Measurements from ENCODE around the gene GALNT17.
"Not testable (repeated sequence)": the region's sequence is repeated elsewhere in the genome, so short reads cannot be mapped to it uniquely, and the experiment has no call there.

GALNT17 gene

DNA sequence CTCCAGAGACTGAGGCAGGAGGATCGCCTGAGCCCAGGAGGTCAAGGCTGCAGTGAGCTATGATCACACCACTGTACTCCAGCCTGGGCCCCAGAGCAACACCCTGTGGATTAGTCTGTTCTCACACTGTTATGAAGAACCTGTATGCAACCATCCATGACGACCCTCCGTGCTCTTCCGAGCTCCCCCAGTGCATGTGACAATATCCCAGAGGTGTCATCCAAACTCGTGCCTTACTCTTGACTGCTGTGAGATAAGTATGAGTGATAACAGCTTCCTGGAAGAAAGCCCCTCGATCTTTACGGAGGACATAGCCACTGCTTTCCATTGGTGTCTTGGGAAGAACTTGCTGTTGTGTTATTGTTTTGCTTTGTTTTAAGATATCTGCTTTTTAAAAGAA is 591.9 kb downstream of the GALNT17 start:
- Histone ChIP-seq H3K4me3 (no peak overlapping the region), H3K9ac (no peak overlapping the region), H3K27me3 (no peaks in the 10 kb centered on the region), H3K4me1 (no peaks in the 10 kb centered on the region), H4K20me1 (no peaks in the 10 kb centered on the region), H3K4me2 (no peak overlapping the region), H3K9me3 (replicated peaks in 1 of 11) (peaks cover 10 to 19% (median 15%) of the 10 kb centered on the region in 11 experiments; a peak in 19 of 22 replicates), H3K27ac (no peak overlapping the region), H3K36me3 (no peaks in the 10 kb centered on the region)
- TF ChIP-seq Cebpa-rat (IDR thresholded peaks at IDR 0.05) = no peak

- Histone ChIP-seq H3K4me2 (no peak overlapping the region), H3K36me3 (no peaks in the 10 kb centered on the region), H3K27me3 (no peaks in the 10 kb centered on the region), H3K9ac (no peak overlapping the region), H3K4me3 (no peak overlapping the region), H3K9me3 (replicated peaks in 1 of 11) (peaks cover 0 to 5% (median 0%) of the 10 kb centered on the region in 11 experiments; a peak in 2 of 22 replicates), H3K4me1 (no peaks in the 10 kb centered on the region), H3K27ac (no peak overlapping the region), H4K20me1 (no peaks in the 10 kb centered on the region; a peak in 1 of 22 replicates)
- TF ChIP-seq Cebpa-rat (IDR thresholded peaks at IDR 0.05) = no peak
Measured at GRCh38 chr7:71727347-71727746, 595.4 kb downstream of the GALNT17 start.

GRCh38 chr7:71731740-71732139 is 599.8 kb downstream of the GALNT17 start:
- no peak overlapping the region for H3K4me2 ChIP-seq
- no peaks in the 10 kb centered on the region for H3K27me3 ChIP-seq
- no peaks in the 10 kb centered on the region for H3K36me3 ChIP-seq
- no peak overlapping the region for H3K27ac ChIP-seq
- no peaks in the 10 kb centered on the region; a peak in 1 of 20 replicates for H3K4me1 ChIP-seq
- H3K9me3 ChIP-seq (replicated peaks in 1 of 11) = peaks cover 0 to 5% (median 0%) of the 10 kb centered on the region in 11 experiments; a peak in 2 of 22 replicates
- TF ChIP-seq Cebpa-rat (IDR thresholded peaks at IDR 0.05) = no peak
- no peak overlapping the region for H3K9ac ChIP-seq
- H4K20me1 ChIP-seq = no peaks in the 10 kb centered on the region; a peak in 1 of 22 replicates
- H3K4me3 ChIP-seq = no peak overlapping the region

DNA sequence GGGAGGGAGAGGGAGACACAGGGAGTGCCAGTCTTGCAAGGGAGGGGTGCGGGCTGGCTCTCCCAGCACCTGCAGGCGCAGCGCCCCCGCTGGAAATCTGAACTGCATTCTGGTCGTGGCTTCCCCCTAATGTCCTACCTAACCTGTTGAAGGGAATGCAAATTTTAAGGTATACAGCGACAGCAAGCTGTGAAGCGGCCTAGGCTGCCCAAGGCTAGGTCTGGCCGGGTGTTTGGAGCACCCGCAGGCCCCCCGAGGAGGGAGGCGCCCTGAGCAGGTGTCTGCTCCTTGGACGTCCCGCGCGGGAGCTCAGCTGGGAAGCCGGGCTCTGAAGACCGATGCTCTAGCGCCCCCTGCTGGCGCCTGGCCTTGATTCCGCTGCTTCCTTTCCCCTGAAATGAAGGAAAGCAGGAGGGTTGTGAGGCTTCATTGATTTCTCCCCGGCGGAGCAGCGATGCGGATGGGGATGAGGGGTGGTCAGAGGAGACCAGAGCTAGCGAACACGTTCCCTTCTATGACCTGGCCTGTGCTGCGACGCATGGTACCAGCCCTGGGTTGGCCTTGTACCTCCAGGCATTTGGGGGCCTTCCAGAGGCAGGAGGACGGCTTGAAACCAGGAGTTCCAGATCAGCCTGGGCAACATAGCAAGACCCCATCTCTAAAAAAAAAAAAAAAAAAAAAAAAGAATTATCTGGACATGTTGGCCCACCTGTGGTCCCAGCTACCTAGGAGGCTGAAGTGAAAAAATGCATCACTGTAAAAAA is 601.3 kb downstream of the GALNT17 start:
- TF ChIP-seq Cebpa-rat (IDR thresholded peaks at IDR 0.05) = no peak
- Histone ChIP-seq H3K36me3 (no peaks in the 10 kb centered on the region), H3K4me3 (no peak overlapping the region), H3K9me3 (replicated peaks in 1 of 11) (peaks cover 0 to 5% (median 0%) of the 10 kb centered on the region in 11 experiments; a peak in 2 of 22 replicates), H3K4me2 (peak overlapping the region; percentile 50 to 91 (median 68); a peak in 17 of 22 replicates), H3K27ac (no peak overlapping the region), H4K20me1 (no peaks in the 10 kb centered on the region; a peak in 1 of 22 replicates), H3K27me3 (no peaks in the 10 kb centered on the region), H3K4me1 (no peaks in the 10 kb centered on the region; a peak in 1 of 20 replicates), H3K9ac (no peak overlapping the region)

- no peak for TF ChIP-seq Cebpa-rat (IDR thresholded peaks at IDR 0.05)
- Histone ChIP-seq H3K9me3 (replicated peaks in 1 of 11) (no peaks in the 10 kb centered on the region), H3K27me3 (no peaks in the 10 kb centered on the region), H3K4me3 (no peak overlapping the region), H4K20me1 (no peaks in the 10 kb centered on the region; a peak in 1 of 22 replicates), H3K9ac (no peak overlapping the region), H3K4me1 (no peaks in the 10 kb centered on the region; a peak in 1 of 20 replicates), H3K4me2 (no peak overlapping the region), H3K27ac (no peak overlapping the region), H3K36me3 (no peaks in the 10 kb centered on the region)
Measured at GRCh38 chr7:71735961-71736556, 604.1 kb downstream of the GALNT17 start.

GRCh38 chr7:71737931-71738540 is 606.1 kb downstream of the GALNT17 start:
- H4K20me1 ChIP-seq; H3K4me1 ChIP-seq; H3K27me3 ChIP-seq; H3K4me3 ChIP-seq; H3K27ac ChIP-seq; H3K36me3 ChIP-seq; H3K4me2 ChIP-seq; H3K9me3 ChIP-seq (replicated peaks in 1 of 11); H3K9ac ChIP-seq: not testable (repeated sequence)

DNA sequence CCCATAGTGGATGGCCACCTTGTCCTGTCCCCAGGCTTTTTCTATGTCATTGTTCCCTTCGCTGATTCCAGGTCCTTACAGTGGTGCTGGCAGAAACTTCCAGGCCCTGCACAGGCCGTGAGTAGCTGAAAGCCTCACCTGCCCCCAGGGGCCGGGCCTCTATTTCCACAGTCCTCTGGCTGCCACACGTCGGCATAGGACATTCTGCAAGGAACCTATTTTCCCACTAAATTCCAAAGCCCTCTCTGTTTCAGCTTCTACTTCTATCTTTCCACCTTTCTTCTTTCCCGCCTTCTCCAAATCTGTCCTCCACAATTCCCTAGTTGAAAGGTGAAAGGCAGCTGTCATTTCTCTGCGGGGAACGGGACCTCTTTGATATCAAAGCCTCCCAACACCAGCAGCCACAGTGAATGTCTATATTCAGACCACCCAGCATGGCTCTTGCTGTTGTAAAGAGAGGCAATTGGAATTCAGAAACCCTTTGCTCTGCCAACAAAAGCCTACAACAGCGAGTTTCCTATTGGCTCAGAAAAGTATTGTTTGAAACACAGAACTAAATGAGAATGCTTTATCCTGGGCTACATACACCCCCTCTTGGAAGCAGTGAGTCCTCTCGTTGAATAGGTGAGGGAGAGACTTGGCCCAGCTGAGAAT is 607.7 kb downstream of the GALNT17 start:
- no peak for TF ChIP-seq Cebpa-rat (IDR thresholded peaks at IDR 0.05)
- no peaks in the 10 kb centered on the region for H4K20me1 ChIP-seq
- H3K4me3 ChIP-seq = no peak overlapping the region
- no peak overlapping the region for H3K27ac ChIP-seq
- H3K36me3 ChIP-seq = no peaks in the 10 kb centered on the region
- no peak overlapping the region for H3K4me2 ChIP-seq
- H3K4me1 ChIP-seq = no peaks in the 10 kb centered on the region
- 0 out of 22 replicates have a peak, but pooled peaks cover 0 to 3% (median 0%) of the 10 kb centered on the region in 11 experiments for H3K9me3 ChIP-seq (replicated peaks in 1 of 11)
- no peak overlapping the region for H3K9ac ChIP-seq
- H3K27me3 ChIP-seq = no peaks in the 10 kb centered on the region

DNA sequence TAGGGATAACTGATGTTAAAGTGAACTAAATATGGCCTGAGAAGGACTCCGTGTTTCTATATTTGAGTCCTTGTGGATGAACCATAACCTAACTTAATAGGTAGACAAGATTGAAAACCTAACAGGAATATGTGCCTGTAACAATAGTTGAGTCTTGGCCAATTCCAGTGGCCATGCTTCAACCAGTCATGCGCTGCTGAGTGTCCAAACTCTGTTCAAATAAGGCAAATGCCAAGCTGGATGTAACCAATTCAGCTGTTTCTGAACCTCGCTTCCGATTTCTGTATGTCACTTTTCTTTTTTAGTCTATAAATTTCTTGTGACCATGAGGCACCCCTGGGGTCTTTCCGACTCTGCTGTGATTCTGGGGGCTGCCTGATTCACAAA is 608.2 kb downstream of the GALNT17 start:
- no peaks in the 10 kb centered on the region for H3K4me1 ChIP-seq
- 0 out of 22 replicates have a peak, but pooled peaks cover 0 to 3% (median 0%) of the 10 kb centered on the region in 11 experiments for H3K9me3 ChIP-seq (replicated peaks in 1 of 11)
- no peak overlapping the region for H3K9ac ChIP-seq
- H3K27ac ChIP-seq = no peak overlapping the region
- H3K36me3 ChIP-seq = no peaks in the 10 kb centered on the region
- no peak overlapping the region for H3K4me2 ChIP-seq
- TF ChIP-seq Cebpa-rat (IDR thresholded peaks at IDR 0.05) = no peak
- H3K4me3 ChIP-seq = no peak overlapping the region
- no peaks in the 10 kb centered on the region for H4K20me1 ChIP-seq
- no peaks in the 10 kb centered on the region for H3K27me3 ChIP-seq

GRCh38 chr7:71746006-71746405 is 614.1 kb downstream of the GALNT17 start:
- Histone ChIP-seq H3K27ac (no peak overlapping the region), H3K4me1 (0 out of 20 replicates have a peak, but pooled peaks cover 0 to 5% (median 0%) of the 10 kb centered on the region in 10 experiments), H3K9me3 (replicated peaks in 1 of 11) (peaks cover 0 to 6% (median 0%) of the 10 kb centered on the region in 11 experiments; a peak in 1 of 22 replicates), H3K9ac (no peak overlapping the region), H3K4me3 (no peak overlapping the region), H3K4me2 (no peak overlapping the region), H3K36me3 (no peaks in the 10 kb centered on the region), H3K27me3 (no peaks in the 10 kb centered on the region), H4K20me1 (no peaks in the 10 kb centered on the region)
- TF ChIP-seq Cebpa-rat (IDR thresholded peaks at IDR 0.05) = no peak

All from BLaER1 treated with 17β-estradiol and CSF1 and Interleukin-3, amounts not matched to agents 10 nM and 100 nM (cell line).